Measurements from ENCODE around the gene CPT1B.

Gene CPT1B

DNA sequence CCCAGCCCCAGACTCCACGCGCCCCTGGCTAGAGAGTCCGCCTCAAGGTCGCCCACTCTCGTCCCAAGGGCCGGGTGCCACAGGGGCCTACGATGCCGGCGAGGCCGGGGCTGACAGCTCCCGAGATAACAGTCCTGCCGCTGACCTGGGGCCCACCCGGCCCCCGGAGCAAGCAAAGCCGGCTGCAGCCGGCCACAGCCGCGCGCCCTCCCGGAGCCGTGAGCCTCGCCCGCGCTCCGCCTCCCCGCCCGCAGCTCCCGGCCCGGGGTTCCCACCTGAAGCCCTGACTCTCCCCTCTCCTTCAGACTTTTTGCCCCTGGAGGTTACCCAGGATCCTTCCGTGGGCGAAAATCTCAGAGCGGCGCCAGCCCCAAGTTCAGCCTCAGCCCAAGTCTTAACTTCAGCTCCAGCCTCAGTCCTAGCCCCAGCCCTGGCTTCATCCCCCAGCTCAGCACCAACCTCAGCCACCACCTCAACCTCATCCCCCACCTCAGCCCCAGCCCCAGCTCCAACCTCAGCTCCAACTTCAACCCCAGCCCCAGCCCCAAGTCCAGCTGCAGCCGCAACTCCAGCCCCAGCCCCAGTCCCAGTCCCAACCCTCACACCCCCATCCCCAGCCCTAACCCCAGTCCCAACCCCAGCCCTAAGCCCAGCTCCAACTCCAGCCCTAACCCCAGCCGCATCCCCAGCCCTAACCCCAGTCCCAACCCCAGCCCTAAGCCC lies 30.8 kb downstream of the CPT1B start:
- ChIA-PET CTCF (interaction anchor here (1.1 kb wide), 1 partner anchor 16 kb away, joined by 3 read pairs; no protein-coding TSS in a partner anchor), POLR2A (ENCODE audit: low non-redundant PET) (no interaction called here)
- no peak for DNase-seq (ENCODE audit: low spot score)
- H3K27ac ChIP-seq = no peak overlapping the region
- TF ChIP-seq, protein P1, sequence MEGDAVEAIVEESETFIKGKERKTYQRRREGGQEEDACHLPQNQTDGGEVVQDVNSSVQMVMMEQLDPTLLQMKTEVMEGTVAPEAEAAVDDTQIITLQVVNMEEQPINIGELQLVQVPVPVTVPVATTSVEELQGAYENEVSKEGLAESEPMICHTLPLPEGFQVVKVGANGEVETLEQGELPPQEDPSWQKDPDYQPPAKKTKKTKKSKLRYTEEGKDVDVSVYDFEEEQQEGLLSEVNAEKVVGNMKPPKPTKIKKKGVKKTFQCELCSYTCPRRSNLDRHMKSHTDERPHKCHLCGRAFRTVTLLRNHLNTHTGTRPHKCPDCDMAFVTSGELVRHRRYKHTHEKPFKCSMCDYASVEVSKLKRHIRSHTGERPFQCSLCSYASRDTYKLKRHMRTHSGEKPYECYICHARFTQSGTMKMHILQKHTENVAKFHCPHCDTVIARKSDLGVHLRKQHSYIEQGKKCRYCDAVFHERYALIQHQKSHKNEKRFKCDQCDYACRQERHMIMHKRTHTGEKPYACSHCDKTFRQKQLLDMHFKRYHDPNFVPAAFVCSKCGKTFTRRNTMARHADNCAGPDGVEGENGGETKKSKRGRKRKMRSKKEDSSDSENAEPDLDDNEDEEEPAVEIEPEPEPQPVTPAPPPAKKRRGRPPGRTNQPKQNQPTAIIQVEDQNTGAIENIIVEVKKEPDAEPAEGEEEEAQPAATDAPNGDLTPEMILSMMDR (conservative IDR thresholded peaks at IDR 0.05; ENCODE audit: low read depth) = no peak

DNA sequence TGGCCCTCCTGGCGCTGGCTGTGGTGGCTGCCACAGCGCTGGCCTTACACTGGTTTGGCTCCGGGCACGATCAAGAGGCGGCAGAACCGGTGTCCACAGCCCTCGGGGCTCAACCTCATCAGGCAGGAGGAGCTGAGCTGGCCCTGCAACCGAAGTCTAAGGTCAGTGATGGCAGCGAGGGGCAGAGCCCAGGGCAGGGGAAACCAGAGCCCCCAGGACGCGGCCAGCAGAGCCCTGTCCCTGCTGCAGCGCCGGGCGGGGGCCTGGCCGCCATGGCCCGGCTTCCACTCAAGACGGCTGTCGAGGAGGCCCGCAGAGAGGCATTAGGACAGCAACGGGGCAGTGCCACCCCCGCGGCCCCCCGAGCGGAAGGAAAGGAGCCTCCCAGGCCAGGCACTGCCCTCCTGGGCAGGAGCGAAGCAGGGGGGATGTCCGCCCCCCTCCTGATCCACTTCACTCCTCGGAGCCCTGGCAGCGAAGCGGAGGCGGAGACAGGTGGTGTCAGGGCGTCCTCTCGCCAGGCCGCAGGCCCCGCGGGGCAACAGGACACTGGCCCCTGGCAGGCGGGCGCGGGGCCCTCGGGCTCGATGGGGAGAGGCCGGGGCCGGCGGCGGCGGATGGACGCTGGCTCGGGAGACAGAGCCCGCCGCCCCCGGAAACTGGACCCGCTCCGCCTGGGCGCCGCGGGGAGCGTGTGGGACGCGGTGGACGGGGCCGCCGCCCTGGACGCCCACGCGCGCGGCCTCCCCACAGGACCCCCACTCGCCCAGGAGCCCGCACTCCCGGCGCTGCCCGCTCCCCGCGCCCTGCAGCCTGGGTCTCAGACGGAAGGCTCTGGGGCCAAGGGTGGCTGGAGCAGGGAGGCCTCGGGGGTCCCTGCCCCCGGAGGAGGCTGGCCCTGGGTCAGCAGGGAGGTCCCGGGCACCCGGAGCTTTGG lies 31.6 kb downstream of the CPT1B start:
- ChIA-PET POLR2A (ENCODE audit: low non-redundant PET) (interaction anchor here (1.2 kb wide), 1 partner anchor 14 kb away, joined by 4 read pairs; no protein-coding TSS in a partner anchor), CTCF (interaction anchor here (1.1 kb wide), 1 partner anchor 17 kb away, joined by 3 read pairs; no protein-coding TSS in a partner anchor)

DNA sequence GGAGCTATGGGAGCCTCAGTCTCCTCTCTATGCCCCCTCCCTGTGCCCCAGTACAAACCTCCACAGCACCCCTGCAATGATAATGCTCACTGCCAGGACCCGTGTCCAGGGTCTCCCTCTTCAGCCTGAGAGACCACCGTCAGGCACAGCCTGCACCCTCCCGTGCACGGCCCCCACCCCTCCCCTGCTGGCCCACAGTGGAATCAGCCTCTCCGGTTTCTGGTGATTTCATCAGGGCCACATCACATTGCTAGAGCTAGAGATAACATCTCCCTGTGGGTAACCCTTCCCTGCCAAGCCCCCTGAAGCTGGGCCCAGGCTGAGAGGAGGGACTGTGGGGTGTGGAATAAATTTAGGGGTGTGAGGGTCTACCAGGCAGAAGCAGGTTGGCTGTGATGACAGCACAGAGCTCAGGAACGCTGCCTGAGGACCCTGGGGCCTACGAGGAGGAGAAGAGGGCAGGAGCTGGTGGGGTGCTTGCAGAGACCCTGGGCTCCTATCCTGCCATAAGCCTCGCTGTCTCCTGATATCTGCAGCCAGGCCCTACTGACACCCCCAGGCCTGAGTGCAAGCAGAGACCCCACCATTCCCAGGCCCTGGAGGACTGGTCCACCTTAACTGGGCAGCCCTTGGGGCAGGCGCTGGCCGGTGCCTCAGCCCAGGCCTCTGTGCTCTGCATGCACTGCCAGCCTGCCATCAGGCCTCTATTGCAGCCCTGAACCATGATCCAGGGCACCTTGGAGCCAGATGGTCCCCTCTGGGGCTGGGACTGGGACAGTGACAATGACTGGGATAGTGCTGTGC lies 32.5 kb downstream of the CPT1B start, which contains the start of gene KLHDC7B:
TSS of gene KLHDC7B (plus strand) at position 378 of the 804 bp plus-strand sequence. CDS start at position 723, 345 bp downstream.
- POLR2A ChIA-PET (ENCODE audit: low non-redundant PET) = interaction anchor here (1.2 kb wide), 1 partner anchor 14 kb away, joined by 4 read pairs; no protein-coding TSS in a partner anchor
- H3K27ac ChIP-seq = peak within 1 kb of the TSS; percentile 67
- no peak for DNase-seq (ENCODE audit: low spot score)
- CTCF ChIA-PET = no interaction called here
- TF ChIP-seq, protein P1 (conservative IDR thresholded peaks at IDR 0.05; ENCODE audit: low read depth) = no peak

More for the DNA sequence above, 31.6 kb downstream of the CPT1B start:
- no peak for DNase-seq (ENCODE audit: low spot score)
- H3K27ac ChIP-seq = 0 out of 2 replicates have a peak overlapping the region, but pooled peaks have one; percentile 13
- TF ChIP-seq, protein P1 (conservative IDR thresholded peaks at IDR 0.05; ENCODE audit: low read depth) = no peak

DNA sequence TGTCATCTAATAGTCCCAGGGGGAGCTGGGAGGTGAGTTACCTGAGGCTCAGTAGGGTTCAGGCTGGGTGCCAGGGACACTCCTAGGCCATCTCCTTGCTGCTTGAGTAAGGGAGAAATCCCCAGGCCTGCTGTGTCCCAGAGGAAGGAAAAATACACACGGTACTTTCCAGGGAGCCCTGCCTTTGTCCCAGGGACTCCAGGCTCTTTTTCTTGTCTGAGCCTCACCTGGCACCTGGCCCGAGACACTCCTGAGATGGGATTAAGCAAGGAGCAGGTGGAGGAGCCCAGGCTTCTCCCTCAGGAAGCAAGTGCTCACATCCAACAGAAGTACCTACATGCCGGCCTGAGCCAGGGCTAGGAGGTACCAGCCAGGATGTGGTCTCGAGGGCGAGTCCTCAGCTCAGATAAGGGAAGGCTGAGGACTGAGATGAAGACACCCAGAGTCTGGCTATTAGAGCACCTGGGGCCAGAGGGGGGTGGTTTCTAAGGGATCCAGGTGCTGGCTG lies 33.4 kb downstream of the CPT1B start:
- ChIA-PET POLR2A (ENCODE audit: low non-redundant PET) (no interaction called here), CTCF (interaction anchor here (1.0 kb wide), 1 partner anchor 19 kb away, joined by 3 read pairs; the partner anchor contains the start of gene SCO2)
- TF ChIP-seq, protein P1 (conservative IDR thresholded peaks at IDR 0.05; ENCODE audit: low read depth) = no peak
- DNase-seq (ENCODE audit: low spot score) = no peak
- H3K27ac ChIP-seq = peak overlapping the region; percentile 67

DNA sequence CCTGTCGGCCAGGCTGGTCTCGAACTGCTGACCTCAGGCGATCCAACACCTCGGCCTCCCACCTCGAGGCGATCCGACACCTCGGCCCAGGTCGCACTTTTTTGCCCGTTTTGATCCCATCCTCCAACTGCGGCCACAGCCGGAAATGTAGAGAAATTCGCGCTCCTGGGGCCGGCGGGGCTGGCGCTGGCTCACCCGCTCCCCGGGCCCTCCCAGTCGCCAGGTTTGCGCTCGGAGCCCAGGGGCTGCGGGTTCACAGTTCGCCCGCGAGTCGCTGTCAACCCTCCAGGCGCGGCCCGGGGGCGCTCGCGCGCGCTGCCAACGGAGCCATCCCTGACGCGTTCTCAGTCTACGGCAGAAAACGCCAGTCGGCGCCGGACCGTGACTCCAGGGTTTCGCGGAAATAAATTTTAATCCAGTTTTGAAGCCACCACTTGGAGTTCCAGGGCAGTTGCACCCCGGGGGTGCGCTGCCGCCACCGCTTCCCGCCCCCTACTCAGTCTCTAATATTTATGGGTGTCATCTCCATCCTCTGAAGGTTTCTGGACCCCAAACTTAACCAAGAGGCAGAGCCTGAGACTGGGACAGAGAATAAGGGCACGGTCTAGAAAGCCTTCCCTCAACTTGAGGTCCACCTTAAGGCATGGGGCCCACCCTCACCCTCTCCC lies 34.0 kb downstream of the CPT1B start:
- ChIA-PET POLR2A (ENCODE audit: low non-redundant PET) (no interaction called here), CTCF (interaction anchor here (1.0 kb wide), 1 partner anchor 18 kb away, joined by 3 read pairs; the partner anchor contains the start of gene SCO2)
- TF ChIP-seq, protein P1 (conservative IDR thresholded peaks at IDR 0.05; ENCODE audit: low read depth) = peak; percentile 50
- H3K27ac ChIP-seq = peak overlapping the region; percentile 67
- DNase-seq (ENCODE audit: low spot score) = no peak

Data from RWPE1 (cell line).